Peyer's patch (tissue), 4 donors: ENCODE results near the gene RANBP1. TPM values are rescaled to one million over a fixed set of nuclear protein-coding genes. Genes with fewer than 3 reads are reported as not detected.
A peak's percentile ranks its signal among the peaks of the same experiment; 100 is the strongest.

Source experiments
- DNase-seq, 3 donors: peaks; one replicate each; pipeline ENCODE4 v3.0.0-alpha.2; 2017 to 2019
- H3K27ac ChIP-seq, 4 donors: fragments of 200-600 bp; sonication (generic); one replicate each; pipeline ENCODE4 v1.5.1; 2016 to 2019
- H3K27me3 ChIP-seq, 2 donors: fragments of 200-600 bp; sonication (generic); one replicate each; pipeline ENCODE4 v1.5.1; 2019
- H3K36me3 ChIP-seq, 3 donors: fragments of 200-600 bp; sonication (generic); one replicate each; pipeline ENCODE4 v1.5.1; 2016 to 2019
- H3K4me1 ChIP-seq, 4 donors: fragments of 200-600 bp; sonication (generic); one replicate each; pipeline ENCODE4 v1.5.1; 2016 to 2019
- H3K4me3 ChIP-seq, 4 donors: fragments of 200-600 bp; sonication (generic); 1 replicate in 3 of 4; 2 replicates in 1 of 4; pipeline ENCODE4 v1.5.1; 2016 to 2019; ENCODE audit warnings: mild to moderate bottlenecking in 1 of 4
- H3K9me3 ChIP-seq, 4 donors: fragments of 200-600 bp; sonication (generic); one replicate each; pipeline ENCODE4 v1.5.1; 2016 to 2019; ENCODE audit warnings: mild to moderate bottlenecking in 1 of 4
- POLR2A ChIP-seq, 2 donors: fragments of 450-650 bp; IDR thresholded peaks; one replicate each; pipeline ENCODE4 v1.5.1; 2017; ENCODE audit warnings: antibody characterized with exemption in 2 of 2, mild to moderate bottlenecking in 2 of 2, moderate library complexity in 2 of 2
- total RNA-seq, 4 donors: library from RNA; depleted of rRNA; stranded (reverse); fragments of >200 nt; gene quantifications; one replicate each; pipeline ENCODE4 v1.1.0, GENCODE V29; 2016
- TF ChIP-seq, protein P1 (sequence below), 6 experiments: fragments of 450-650 bp in 4 of 6; fragments of 200-600 bp in 2 of 6; sonication (generic) in 1 of 6; IDR thresholded peaks; one replicate each; pipeline ENCODE4 v1.5.1; 2017 to 2019; ENCODE audit warnings: antibody characterized with exemption in 6 of 6, mild to moderate bottlenecking in 3 of 6, moderate library complexity in 1 of 6

RANBP1 gene
- total RNA-seq, 4 donors from 2014 or later = 103 to 203 (median 163) TPM

DNA sequence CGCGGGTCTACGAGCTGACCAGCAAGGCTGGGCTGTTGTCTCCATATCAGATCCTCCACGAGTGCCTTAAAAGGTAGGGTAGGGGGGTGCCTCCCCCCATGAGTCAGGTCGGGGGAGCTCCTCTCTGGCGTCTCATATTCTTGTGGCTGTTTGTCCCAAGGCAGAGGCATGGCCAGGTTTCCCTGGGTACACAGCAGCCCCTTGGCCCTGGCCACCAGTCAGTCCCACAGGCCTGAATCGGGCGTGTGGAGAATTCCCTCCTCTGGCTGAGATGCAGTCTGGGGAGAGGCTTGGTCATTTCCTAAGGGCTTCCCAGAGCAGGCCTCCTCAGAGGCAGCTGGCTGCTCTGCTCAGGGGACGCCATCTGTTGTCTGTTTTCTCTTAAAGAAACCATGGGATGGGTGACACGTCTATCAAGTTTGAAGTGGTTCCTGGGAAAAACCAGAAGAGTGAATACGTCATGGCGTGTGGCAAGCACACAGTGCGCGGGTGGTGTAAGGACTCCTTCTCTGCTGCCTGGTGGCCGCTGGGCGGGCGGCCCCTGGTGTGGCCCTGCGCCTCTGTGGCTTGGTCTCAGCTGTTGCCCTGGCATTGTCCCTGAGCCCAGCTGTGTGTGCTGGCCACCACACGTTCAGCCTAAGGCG is 9.6 kb upstream of the RANBP1 start:
- no peaks in the 10 kb centered on the region for H3K9me3 ChIP-seq
- H3K27me3 ChIP-seq = no peaks in the 10 kb centered on the region
- H3K4me3 ChIP-seq = no peak overlapping the region
- TF ChIP-seq, protein P1, sequence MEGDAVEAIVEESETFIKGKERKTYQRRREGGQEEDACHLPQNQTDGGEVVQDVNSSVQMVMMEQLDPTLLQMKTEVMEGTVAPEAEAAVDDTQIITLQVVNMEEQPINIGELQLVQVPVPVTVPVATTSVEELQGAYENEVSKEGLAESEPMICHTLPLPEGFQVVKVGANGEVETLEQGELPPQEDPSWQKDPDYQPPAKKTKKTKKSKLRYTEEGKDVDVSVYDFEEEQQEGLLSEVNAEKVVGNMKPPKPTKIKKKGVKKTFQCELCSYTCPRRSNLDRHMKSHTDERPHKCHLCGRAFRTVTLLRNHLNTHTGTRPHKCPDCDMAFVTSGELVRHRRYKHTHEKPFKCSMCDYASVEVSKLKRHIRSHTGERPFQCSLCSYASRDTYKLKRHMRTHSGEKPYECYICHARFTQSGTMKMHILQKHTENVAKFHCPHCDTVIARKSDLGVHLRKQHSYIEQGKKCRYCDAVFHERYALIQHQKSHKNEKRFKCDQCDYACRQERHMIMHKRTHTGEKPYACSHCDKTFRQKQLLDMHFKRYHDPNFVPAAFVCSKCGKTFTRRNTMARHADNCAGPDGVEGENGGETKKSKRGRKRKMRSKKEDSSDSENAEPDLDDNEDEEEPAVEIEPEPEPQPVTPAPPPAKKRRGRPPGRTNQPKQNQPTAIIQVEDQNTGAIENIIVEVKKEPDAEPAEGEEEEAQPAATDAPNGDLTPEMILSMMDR (IDR thresholded peaks at IDR 0.05) = no peak
- TF ChIP-seq POLR2A (IDR thresholded peaks at IDR 0.05) = no peak
- peaks cover 0 to 86% (median 0%) of the 10 kb centered on the region in 3 donors for H3K36me3 ChIP-seq
- peaks cover 0 to 3% (median 0%) of the 10 kb centered on the region in 4 donors for H3K4me1 ChIP-seq
- peak in 1 of 3 donors; percentile 23 for DNase-seq
- no peak overlapping the region for H3K27ac ChIP-seq

DNA sequence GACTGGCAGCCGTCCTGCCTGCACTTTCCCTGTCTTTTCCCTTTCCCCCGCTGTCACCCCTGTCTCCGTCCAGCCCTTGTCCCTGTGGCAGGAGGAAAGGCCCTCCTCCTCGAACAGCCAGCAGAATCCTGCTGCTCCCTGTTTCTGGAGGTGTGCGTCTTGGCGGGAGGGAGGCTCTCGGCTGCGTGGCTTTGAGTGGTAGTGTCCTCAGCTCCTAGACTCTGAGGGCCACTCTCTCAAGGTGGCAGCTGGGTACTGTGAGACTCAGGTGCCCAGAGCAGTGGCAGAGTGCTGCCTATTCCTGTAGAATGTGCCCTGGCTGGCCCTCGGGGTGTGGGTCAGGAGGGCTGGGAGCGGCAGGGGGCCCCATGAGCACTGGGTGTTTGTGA is 9.1 kb upstream of the RANBP1 start:
- DNase-seq = peak in 1 of 3 donors; percentile 27
- H3K4me1 ChIP-seq = peaks cover 0 to 3% (median 0%) of the 10 kb centered on the region in 4 donors
- H3K36me3 ChIP-seq = peaks cover 0 to 86% (median 0%) of the 10 kb centered on the region in 3 donors
- no peaks in the 10 kb centered on the region for H3K9me3 ChIP-seq
- TF ChIP-seq POLR2A (IDR thresholded peaks at IDR 0.05) = no peak
- TF ChIP-seq, protein P1 (IDR thresholded peaks at IDR 0.05) = no peak
- no peak overlapping the region for H3K4me3 ChIP-seq
- no peak overlapping the region for H3K27ac ChIP-seq
- no peaks in the 10 kb centered on the region for H3K27me3 ChIP-seq

DNA sequence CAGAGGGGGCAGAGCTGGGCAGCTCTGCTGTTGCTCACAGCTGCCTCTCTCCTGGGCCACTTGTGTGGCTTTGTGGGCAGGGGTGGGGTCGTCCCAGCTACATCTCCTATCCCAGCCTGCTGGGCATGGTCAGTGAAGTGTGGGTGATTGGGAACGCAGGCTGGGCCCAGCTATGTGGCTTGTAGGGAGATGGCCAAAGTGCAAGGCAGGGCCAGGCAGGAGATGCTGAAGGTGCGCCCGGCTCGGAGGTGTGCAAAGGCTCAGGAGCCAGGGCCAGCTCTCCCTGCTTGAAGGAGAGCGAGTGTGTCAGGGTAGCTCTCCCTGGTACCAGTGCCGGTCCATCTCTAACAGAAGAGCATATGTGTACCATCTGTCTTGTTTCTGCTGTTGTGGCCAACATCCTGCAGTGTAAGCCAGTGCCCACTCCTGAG is 8.4 kb upstream of the RANBP1 start:
- peaks cover 0 to 85% (median 0%) of the 10 kb centered on the region in 3 donors for H3K36me3 ChIP-seq
- DNase-seq = peak in 1 of 3 donors; percentile 34
- peaks cover 0 to 6% (median 2%) of the 10 kb centered on the region in 4 donors for H3K4me1 ChIP-seq
- H3K4me3 ChIP-seq = no peak overlapping the region
- no peak for TF ChIP-seq POLR2A (IDR thresholded peaks at IDR 0.05)
- TF ChIP-seq, protein P1 (IDR thresholded peaks at IDR 0.05) = no peak
- H3K27me3 ChIP-seq = no peaks in the 10 kb centered on the region
- H3K9me3 ChIP-seq = no peaks in the 10 kb centered on the region
- no peak overlapping the region for H3K27ac ChIP-seq

DNA sequence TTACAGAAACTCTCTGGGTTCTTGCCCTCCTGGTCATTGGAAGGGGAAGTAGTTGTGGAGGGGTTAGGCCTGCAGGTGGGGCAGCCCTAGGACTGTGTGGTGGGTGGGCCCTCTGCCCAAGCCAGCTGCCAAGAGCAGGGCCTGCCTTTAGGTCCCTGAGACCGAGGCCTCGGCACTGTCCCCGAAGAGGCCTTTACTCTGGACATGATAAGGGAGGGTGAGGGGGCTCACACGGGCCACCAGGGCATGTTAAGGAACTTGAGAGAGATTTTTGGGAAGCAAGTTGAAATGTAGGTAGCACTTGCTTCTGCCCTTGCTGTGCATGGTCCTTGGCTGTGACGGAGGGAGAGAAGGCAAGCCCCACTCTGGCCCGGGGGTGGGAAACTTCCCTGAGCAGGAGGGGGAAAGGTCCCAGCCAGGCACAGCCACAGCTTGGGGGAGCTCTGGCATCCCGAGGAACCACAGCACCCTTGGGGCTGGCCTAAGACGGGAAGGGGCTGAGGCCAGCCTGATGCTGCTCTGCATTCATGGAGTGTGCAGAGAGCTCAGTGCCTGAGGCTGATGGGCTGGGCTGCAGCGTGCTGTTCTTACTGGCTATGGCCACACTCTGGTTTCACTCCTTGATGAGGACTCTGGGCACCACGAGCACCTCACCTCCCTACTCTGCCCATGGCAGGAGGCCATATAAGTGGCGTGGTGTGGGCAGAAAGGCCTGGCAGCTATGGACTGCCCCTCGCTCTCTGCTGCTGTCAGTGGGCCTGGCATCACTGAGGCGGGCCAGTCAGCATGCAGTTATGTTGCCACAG is 7.8 kb upstream of the RANBP1 start:
- no peaks in the 10 kb centered on the region for H3K9me3 ChIP-seq
- peaks cover 0 to 6% (median 2%) of the 10 kb centered on the region in 4 donors for H3K4me1 ChIP-seq
- no peaks in the 10 kb centered on the region for H3K27me3 ChIP-seq
- TF ChIP-seq, protein P1 (IDR thresholded peaks at IDR 0.05) = no peak
- no peak for TF ChIP-seq POLR2A (IDR thresholded peaks at IDR 0.05)
- DNase-seq = peak in 1 of 3 donors; percentile 45
- H3K36me3 ChIP-seq = peaks cover 0 to 91% (median 0%) of the 10 kb centered on the region in 3 donors
- H3K4me3 ChIP-seq = no peak overlapping the region
- H3K27ac ChIP-seq = no peak overlapping the region

DNA sequence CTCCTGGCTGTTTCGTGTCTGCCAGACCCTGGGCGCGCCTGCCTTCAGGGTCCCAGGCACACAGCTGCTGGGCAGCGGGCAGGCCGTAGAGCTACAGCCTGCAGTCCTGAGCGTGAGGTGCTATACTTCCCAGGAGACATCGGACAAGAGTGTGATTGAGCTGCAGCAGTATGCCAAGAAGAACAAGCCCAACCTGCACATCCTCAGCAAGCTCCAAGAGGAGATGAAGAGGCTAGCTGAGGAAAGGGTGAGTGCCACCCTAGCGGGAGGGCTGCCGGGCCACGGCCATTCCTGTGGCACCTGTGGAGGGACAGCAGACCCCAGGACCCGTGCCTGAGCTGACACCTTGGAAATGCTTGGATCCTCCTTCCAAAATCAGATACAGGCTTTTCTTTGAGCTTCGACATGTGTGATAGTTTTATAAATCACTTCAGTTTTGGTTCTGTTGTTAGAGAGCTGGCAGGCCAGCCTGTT is 7.1 kb upstream of the RANBP1 start:
- DNase-seq = no peak
- Histone ChIP-seq H3K27me3 (no peaks in the 10 kb centered on the region), H3K36me3 (peaks cover 0 to 96% (median 0%) of the 10 kb centered on the region in 3 donors), H3K4me3 (no peak overlapping the region), H3K9me3 (no peaks in the 10 kb centered on the region), H3K27ac (no peak overlapping the region), H3K4me1 (peaks cover 0 to 6% (median 2%) of the 10 kb centered on the region in 4 donors)
- no peak for TF ChIP-seq POLR2A (IDR thresholded peaks at IDR 0.05)
- TF ChIP-seq, protein P1 (IDR thresholded peaks at IDR 0.05) = no peak
